IPS-20b (cell line): ENCODE results near the gene FUT7.
"Not testable (repeated sequence)": the region's sequence is repeated elsewhere in the genome, so short reads cannot be mapped to it uniquely, and the experiment has no call there.

Source experiments
- H3K27ac ChIP-seq: one replicate; pipeline ENCODE4 v1.5.1; 2013; ENCODE audit warnings: low read length
- H3K27me3 ChIP-seq: 2 replicates; pipeline ENCODE4 v1.6.1; 2013; ENCODE audit warnings: mild to moderate bottlenecking, low read length, inconsistent platforms; ENCODE audit not compliant: insufficient read depth
- H3K36me3 ChIP-seq: 2 replicates; pipeline ENCODE4 v1.6.1; 2013; ENCODE audit warnings: low read depth, mild to moderate bottlenecking, inconsistent platforms, low read length, moderate library complexity; ENCODE audit not compliant: insufficient read depth
- H3K4me1 ChIP-seq: 2 replicates; pipeline ENCODE4 v1.6.1; 2013; ENCODE audit warnings: mild to moderate bottlenecking, control low read depth, inconsistent platforms, low read length, moderate library complexity; ENCODE audit not compliant: insufficient read depth
- H3K4me3 ChIP-seq: 2 replicates; pipeline ENCODE4 v1.5.1; 2013; ENCODE audit warnings: mild to moderate bottlenecking, low read length, inconsistent platforms
- H3K9ac ChIP-seq: 2 replicates; pipeline ENCODE4 v1.6.1; 2013; ENCODE audit warnings: low read depth, mild to moderate bottlenecking, inconsistent platforms, low read length, moderate library complexity
- H3K9me3 ChIP-seq: 2 replicates; pipeline ENCODE4 v1.6.1; 2013; ENCODE audit warnings: mild to moderate bottlenecking, low read depth, low read length, inconsistent platforms; ENCODE audit not compliant: insufficient read depth

The FUT7 gene

GRCh38 chr9:137063311-137064026, 31.6 kb upstream of the FUT7 start:
- no peak overlapping the region for H3K9ac ChIP-seq
- H3K4me3 ChIP-seq: no peak overlapping the region

GRCh38 chr9:137062798-137063197, 30.9 kb upstream of the FUT7 start:
- not testable (repeated sequence) for H3K4me3 ChIP-seq, H3K9me3 ChIP-seq, H3K4me1 ChIP-seq, H3K36me3 ChIP-seq, H3K9ac ChIP-seq, H3K27me3 ChIP-seq, H3K27ac ChIP-seq

More at GRCh38 chr9:137063311-137064026, 31.6 kb upstream of the FUT7 start:
- Histone ChIP-seq H3K27ac (no peak overlapping the region), H3K36me3 (no peaks in the 10 kb centered on the region), H3K27me3 (peaks cover 3% of the 10 kb centered on the region; the same call in 1 of the 2 replicates), H3K9me3 (no peaks in the 10 kb centered on the region), H3K4me1 (no peaks in the 10 kb centered on the region)

- no peak overlapping the region for H3K4me3 ChIP-seq
- H3K9ac ChIP-seq: no peak overlapping the region
- H3K4me1 ChIP-seq: no peaks in the 10 kb centered on the region
- no peaks in the 10 kb centered on the region for H3K9me3 ChIP-seq
- H3K36me3 ChIP-seq: no peaks in the 10 kb centered on the region
- peaks cover 7% of the 10 kb centered on the region; the same call in 1 of the 2 replicates for H3K27me3 ChIP-seq
- no peak overlapping the region for H3K27ac ChIP-seq
Measured at GRCh38 chr9:137062384-137062783, 30.5 kb upstream of the FUT7 start.

- H3K36me3 ChIP-seq: no peaks in the 10 kb centered on the region
- H3K4me3 ChIP-seq: no peak overlapping the region
- H3K4me1 ChIP-seq: no peaks in the 10 kb centered on the region
- peaks cover 38% of the 10 kb centered on the region for H3K27me3 ChIP-seq
- no peaks in the 10 kb centered on the region for H3K9me3 ChIP-seq
- no peak overlapping the region for H3K9ac ChIP-seq
- no peak overlapping the region for H3K27ac ChIP-seq
Measured at GRCh38 chr9:137058521-137059234, 26.8 kb upstream of the FUT7 start.

GRCh38 chr9:137057545-137057944, 25.7 kb upstream of the FUT7 start:
- no peak overlapping the region for H3K4me3 ChIP-seq
- no peaks in the 10 kb centered on the region for H3K36me3 ChIP-seq
- H3K9me3 ChIP-seq: no peaks in the 10 kb centered on the region
- peaks cover 49% of the 10 kb centered on the region for H3K27me3 ChIP-seq
- H3K27ac ChIP-seq: no peak overlapping the region
- H3K4me1 ChIP-seq: no peaks in the 10 kb centered on the region
- no peak overlapping the region for H3K9ac ChIP-seq

GRCh38 chr9:137056739-137057415, 25.0 kb upstream of the FUT7 start:
- H3K27me3 ChIP-seq: peaks cover 56% of the 10 kb centered on the region
- no peak overlapping the region for H3K4me3 ChIP-seq
- H3K9me3 ChIP-seq: no peaks in the 10 kb centered on the region
- H3K9ac ChIP-seq: no peak overlapping the region
- no peaks in the 10 kb centered on the region for H3K36me3 ChIP-seq
- H3K27ac ChIP-seq: no peak overlapping the region
- H3K4me1 ChIP-seq: no peaks in the 10 kb centered on the region

- no peaks in the 10 kb centered on the region for H3K9me3 ChIP-seq
- H3K4me3 ChIP-seq: no peak overlapping the region
- no peak overlapping the region; the same call in 1 of the 2 replicates for H3K9ac ChIP-seq
- H3K27ac ChIP-seq: no peak overlapping the region
- no peaks in the 10 kb centered on the region for H3K4me1 ChIP-seq
- H3K36me3 ChIP-seq: no peaks in the 10 kb centered on the region
- H3K27me3 ChIP-seq: peaks cover 68% of the 10 kb centered on the region
Measured at GRCh38 chr9:137055385-137056364, 23.8 kb upstream of the FUT7 start.

GRCh38 chr9:137054932-137055384, 23.1 kb upstream of the FUT7 start:
- Histone ChIP-seq H3K4me3 (no peak overlapping the region), H3K4me1 (no peaks in the 10 kb centered on the region), H3K36me3 (no peaks in the 10 kb centered on the region), H3K27me3 (peaks cover 75% of the 10 kb centered on the region), H3K9ac (no peak overlapping the region), H3K27ac (no peak overlapping the region), H3K9me3 (no peaks in the 10 kb centered on the region)

- Histone ChIP-seq H3K4me1 (no peaks in the 10 kb centered on the region), H3K36me3 (no peaks in the 10 kb centered on the region), H3K27me3 (peaks cover 82% of the 10 kb centered on the region), H3K9me3 (no peaks in the 10 kb centered on the region), H3K9ac (no peak within 1 kb of the TSS), H3K27ac (no peak within 1 kb of the TSS), H3K4me3 (peak within 1 kb of the TSS; percentile 49; the same call in 1 of the 2 replicates)
Measured at GRCh38 chr9:137053944-137054931, 22.4 kb upstream of the FUT7 start, which contains the start of gene ENTPD2. TSS of gene ENTPD2 (minus strand) at chr9:137054061. CDS start at chr9:137053997, 64 bp downstream.
